ENCODE results near the gene LRP5. TPM values are rescaled to one million over a fixed set of nuclear protein-coding genes. Genes with fewer than 3 reads are reported as not detected.

LRP5 gene
- polyA plus RNA-seq, 1 donor (not counting 4 experiments of a cell fraction or from before 2014, with no cell fraction given): 6.6 TPM

DNA sequence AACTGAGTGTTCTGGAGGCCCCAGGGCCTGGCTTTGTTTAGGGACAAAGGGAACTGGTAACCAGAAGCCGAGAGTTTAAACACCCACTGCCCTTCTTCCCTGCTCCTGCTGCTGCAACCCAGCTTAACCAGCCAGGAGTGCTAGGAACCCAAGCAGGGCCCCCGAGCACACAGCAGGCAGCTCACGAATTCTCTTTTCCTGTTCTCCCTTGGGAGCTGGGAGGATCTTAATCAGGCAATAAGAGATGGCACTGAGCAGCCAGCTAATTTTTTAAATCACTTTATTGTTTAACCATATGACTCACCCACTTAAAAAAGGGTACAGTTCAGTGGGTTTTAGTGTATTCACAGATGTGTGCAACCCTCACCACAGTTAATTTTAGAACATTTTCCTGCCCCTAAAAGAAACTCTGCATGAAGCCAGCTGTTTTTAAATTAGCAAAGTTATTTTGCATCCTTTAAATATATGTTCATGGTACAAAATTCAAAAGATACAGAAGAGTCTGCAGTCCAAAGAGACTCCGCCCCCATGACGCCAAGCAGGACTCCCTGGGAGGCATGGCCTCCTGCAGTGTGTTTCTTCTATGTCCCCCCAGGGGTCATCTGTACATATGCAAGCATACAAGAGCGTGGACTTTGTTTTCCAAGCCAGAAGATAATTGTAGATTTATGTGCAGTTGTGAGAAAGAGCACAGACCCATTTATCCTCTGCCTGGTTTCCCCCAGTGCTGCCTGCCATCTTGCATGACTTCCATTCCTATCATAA, 129.3 kb downstream of the LRP5 start:
- H2AFZ ChIP-seq (ENCODE audit: control insufficient read depth, low read length): no peak overlapping the region
- no peak overlapping the region for H3K9ac ChIP-seq (ENCODE audit: control insufficient read depth, extremely low read depth, insufficient read depth, low read length)
- no peaks in the 10 kb centered on the region for H3K9me1 ChIP-seq (ENCODE audit: control insufficient read depth, extremely low read depth, insufficient read depth, low read length)
- no peak overlapping the region for H3K4me2 ChIP-seq (ENCODE audit: control insufficient read depth, extremely low read depth, insufficient read depth, low read depth, low read length)
- DNase-seq (ENCODE audit: low read depth, low spot score): no peak
- dilution Hi-C loops (cut with MboI; ENCODE audit: extremely low pct_ligation_motif_present, low sequenced_read_pairs): no loop called here
- no peaks in the 10 kb centered on the region for H3K79me2 ChIP-seq (ENCODE audit: control insufficient read depth, insufficient read depth, low read length)
- H3K36me3 ChIP-seq (ENCODE audit: control insufficient read depth in 2 of 2, extremely low read depth in 1 of 2, insufficient read depth in 2 of 2, low read length in 2 of 2): peaks cover 10 to 24% of the 10 kb centered on the region in 2 experiments
- no peak for FAIRE-seq
- H4K20me1 ChIP-seq (ENCODE audit: control insufficient read depth, extremely low read depth, insufficient read depth, low read length): no peaks in the 10 kb centered on the region
- no peak for TF ChIP-seq EZH2 (IDR thresholded peaks at IDR 0.05; ENCODE audit: low read length)
- TF ChIP-seq, protein P1, sequence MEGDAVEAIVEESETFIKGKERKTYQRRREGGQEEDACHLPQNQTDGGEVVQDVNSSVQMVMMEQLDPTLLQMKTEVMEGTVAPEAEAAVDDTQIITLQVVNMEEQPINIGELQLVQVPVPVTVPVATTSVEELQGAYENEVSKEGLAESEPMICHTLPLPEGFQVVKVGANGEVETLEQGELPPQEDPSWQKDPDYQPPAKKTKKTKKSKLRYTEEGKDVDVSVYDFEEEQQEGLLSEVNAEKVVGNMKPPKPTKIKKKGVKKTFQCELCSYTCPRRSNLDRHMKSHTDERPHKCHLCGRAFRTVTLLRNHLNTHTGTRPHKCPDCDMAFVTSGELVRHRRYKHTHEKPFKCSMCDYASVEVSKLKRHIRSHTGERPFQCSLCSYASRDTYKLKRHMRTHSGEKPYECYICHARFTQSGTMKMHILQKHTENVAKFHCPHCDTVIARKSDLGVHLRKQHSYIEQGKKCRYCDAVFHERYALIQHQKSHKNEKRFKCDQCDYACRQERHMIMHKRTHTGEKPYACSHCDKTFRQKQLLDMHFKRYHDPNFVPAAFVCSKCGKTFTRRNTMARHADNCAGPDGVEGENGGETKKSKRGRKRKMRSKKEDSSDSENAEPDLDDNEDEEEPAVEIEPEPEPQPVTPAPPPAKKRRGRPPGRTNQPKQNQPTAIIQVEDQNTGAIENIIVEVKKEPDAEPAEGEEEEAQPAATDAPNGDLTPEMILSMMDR (optimal IDR thresholded peaks at IDR 0.05 in 1 of 3, IDR thresholded peaks at IDR 0.05 in 1 of 3, conservative IDR thresholded peaks at IDR 0.05 in 1 of 3; ENCODE audit: extremely low read depth in 1 of 3, insufficient read depth in 2 of 3, low read length in 3 of 3): no peak
- no peak overlapping the region for H3K27ac ChIP-seq (ENCODE audit: control insufficient read depth, insufficient read depth, low read length)
- H3K9me3 ChIP-seq (ENCODE audit: control insufficient read depth, low read depth, low read length): no peaks in the 10 kb centered on the region
- peaks cover 9% of the 10 kb centered on the region for H3K4me1 ChIP-seq (ENCODE audit: control insufficient read depth, extremely low read depth, insufficient read depth, low read length)
- H3K27me3 ChIP-seq (ENCODE audit: control insufficient read depth, extremely low read depth, insufficient read depth, low read length): no peaks in the 10 kb centered on the region
- H3K4me3 ChIP-seq (ENCODE audit: control insufficient read depth in 2 of 3, extremely low read depth in 1 of 3, insufficient read depth in 2 of 3, low read depth in 1 of 3, low read length in 3 of 3): no peak overlapping the region

DNA sequence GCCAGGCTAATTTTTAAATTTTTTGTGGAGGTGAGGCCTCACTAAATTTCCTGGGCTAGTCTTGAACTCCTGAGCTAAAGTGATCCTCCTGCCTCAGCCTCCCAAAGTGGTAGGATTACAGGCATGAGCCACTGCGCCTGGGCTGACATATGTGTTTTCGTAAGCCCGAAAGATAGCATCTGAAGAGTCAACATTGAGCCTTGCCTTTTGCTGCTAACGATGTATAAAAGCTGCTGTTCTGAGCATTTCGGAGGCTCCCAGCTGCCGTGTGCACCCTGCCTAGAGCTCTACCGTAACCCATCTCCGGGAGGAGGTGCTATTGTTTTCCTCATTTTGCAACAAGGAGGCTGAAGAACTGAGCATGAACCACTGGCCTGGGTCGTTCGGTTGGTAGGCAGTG, 130.0 kb downstream of the LRP5 start:
- DNase-seq (ENCODE audit: low read depth, low spot score) (no peak), FAIRE-seq (no peak)
- no peak overlapping the region for H3K4me3 ChIP-seq (ENCODE audit: control insufficient read depth in 2 of 3, extremely low read depth in 1 of 3, insufficient read depth in 2 of 3, low read depth in 1 of 3, low read length in 3 of 3)
- peaks cover 1% of the 10 kb centered on the region for H3K4me1 ChIP-seq (ENCODE audit: control insufficient read depth, extremely low read depth, insufficient read depth, low read length)
- H3K9me1 ChIP-seq (ENCODE audit: control insufficient read depth, extremely low read depth, insufficient read depth, low read length): no peaks in the 10 kb centered on the region
- peaks cover 10 to 26% of the 10 kb centered on the region in 2 experiments for H3K36me3 ChIP-seq (ENCODE audit: control insufficient read depth in 2 of 2, extremely low read depth in 1 of 2, insufficient read depth in 2 of 2, low read length in 2 of 2)
- no peaks in the 10 kb centered on the region for H3K79me2 ChIP-seq (ENCODE audit: control insufficient read depth, insufficient read depth, low read length)
- TF ChIP-seq EZH2 (IDR thresholded peaks at IDR 0.05; ENCODE audit: low read length): no peak
- TF ChIP-seq, protein P1 (optimal IDR thresholded peaks at IDR 0.05 in 1 of 3, IDR thresholded peaks at IDR 0.05 in 1 of 3, conservative IDR thresholded peaks at IDR 0.05 in 1 of 3; ENCODE audit: extremely low read depth in 1 of 3, insufficient read depth in 2 of 3, low read length in 3 of 3): no peak
- no peak overlapping the region for H3K9ac ChIP-seq (ENCODE audit: control insufficient read depth, extremely low read depth, insufficient read depth, low read length)
- H3K4me2 ChIP-seq (ENCODE audit: control insufficient read depth, extremely low read depth, insufficient read depth, low read depth, low read length): no peak overlapping the region
- H2AFZ ChIP-seq (ENCODE audit: control insufficient read depth, low read length): no peak overlapping the region
- no peaks in the 10 kb centered on the region for H3K9me3 ChIP-seq (ENCODE audit: control insufficient read depth, low read depth, low read length)
- dilution Hi-C loops (cut with MboI; ENCODE audit: extremely low pct_ligation_motif_present, low sequenced_read_pairs): no loop called here
- H3K27me3 ChIP-seq (ENCODE audit: control insufficient read depth, extremely low read depth, insufficient read depth, low read length): no peaks in the 10 kb centered on the region
- H4K20me1 ChIP-seq (ENCODE audit: control insufficient read depth, extremely low read depth, insufficient read depth, low read length): no peaks in the 10 kb centered on the region
- no peak overlapping the region for H3K27ac ChIP-seq (ENCODE audit: control insufficient read depth, insufficient read depth, low read length)

Data from keratinocyte (primary cell).